GM12865 (cell line): ENCODE measurements around the gene KLHL40.

ENCODE experiments used
- DNase-seq: peaks from one replicate; pipeline ENCODE4 v3.0.0; 2010; ENCODE audit warnings: low read depth
- H3K4me3 ChIP-seq: 2 replicates; pipeline ENCODE4 v1.5.1; 2011; ENCODE audit warnings: mild to moderate bottlenecking, low read depth, low read length, control low read depth
- CTCF ChIP-seq: IDR thresholded peaks from 2 replicates; pipeline ENCODE4 v1.5.1; 2011; ENCODE audit warnings: low read length, control low read depth, low read depth, inconsistent platforms; ENCODE audit not compliant: insufficient read depth; ENCODE audit errors: missing control alignments

KLHL40 gene

DNA sequence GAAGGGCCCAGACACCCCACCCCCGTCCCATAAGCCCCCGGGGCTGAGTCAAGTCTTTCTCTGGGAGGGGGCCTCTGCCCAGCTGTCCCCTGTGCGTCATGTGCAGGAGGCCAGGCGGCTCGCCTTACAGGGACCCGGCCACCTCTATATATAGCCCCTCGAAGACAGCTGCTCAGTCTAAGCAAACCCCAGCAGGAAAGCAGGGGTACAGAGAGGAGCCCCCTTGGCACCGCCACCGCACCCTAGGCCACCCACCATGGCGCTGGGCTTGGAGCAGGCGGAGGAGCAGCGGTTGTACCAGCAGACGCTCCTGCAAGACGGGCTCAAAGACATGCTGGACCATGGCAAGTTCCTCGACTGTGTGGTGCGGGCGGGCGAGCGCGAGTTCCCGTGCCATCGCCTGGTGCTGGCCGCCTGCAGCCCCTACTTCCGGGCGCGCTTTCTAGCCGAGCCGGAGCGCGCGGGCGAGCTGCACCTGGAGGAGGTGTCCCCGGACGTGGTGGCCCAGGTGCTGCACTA lies at the start of gene KLHL40:
Gene KLHL40, plus strand, starts transcription at position 175 of the 519 bp plus-strand sequence. Its CDS starts 82 bp downstream, at position 257.
- DNase-seq: no peak
- TF ChIP-seq CTCF: no peak
- no peak within 1 kb of the TSS for H3K4me3 ChIP-seq

- no peak overlapping the region for H3K4me3 ChIP-seq
- DNase-seq: no peak
- TF ChIP-seq CTCF: no peak
These were observed 48.3 kb upstream of the KLHL40 start for GRCh38 chr3:42637001-42637400.

DNA sequence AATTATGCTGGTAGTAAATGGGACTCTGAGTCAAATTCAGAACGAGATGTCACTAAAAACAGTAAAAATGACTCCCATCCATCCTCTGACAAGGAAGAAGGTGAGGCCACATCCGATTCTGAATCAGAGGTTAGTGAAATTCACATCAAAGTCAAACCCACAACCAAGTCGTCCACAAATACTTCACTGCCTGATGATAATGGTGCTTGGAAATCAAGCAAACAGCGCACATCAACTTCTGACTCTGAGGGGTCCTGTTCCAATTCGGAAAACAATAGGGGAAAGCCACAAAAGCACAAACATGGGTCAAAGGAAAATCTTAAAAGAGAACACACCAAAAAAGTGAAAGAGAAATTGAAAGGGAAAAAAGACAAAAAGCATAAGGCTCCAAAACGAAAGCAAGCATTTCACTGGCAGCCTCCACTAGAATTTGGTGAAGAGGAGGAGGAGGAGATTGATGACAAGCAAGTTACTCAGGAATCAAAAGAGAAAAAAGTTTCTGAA lies 46.9 kb upstream of the KLHL40 start:
- no peak for TF ChIP-seq CTCF
- H3K4me3 ChIP-seq: peak overlapping the region; percentile 4
- DNase-seq: peak; percentile 75

- TF ChIP-seq CTCF: no peak
- DNase-seq: no peak
- no peak overlapping the region for H3K4me3 ChIP-seq
These were observed 46.1 kb upstream of the KLHL40 start for GRCh38 chr3:42639192-42639591.

- no peak overlapping the region for H3K4me3 ChIP-seq
- no peak for DNase-seq
- no peak for TF ChIP-seq CTCF
These were observed 45.2 kb upstream of the KLHL40 start for GRCh38 chr3:42640129-42640528.

DNA sequence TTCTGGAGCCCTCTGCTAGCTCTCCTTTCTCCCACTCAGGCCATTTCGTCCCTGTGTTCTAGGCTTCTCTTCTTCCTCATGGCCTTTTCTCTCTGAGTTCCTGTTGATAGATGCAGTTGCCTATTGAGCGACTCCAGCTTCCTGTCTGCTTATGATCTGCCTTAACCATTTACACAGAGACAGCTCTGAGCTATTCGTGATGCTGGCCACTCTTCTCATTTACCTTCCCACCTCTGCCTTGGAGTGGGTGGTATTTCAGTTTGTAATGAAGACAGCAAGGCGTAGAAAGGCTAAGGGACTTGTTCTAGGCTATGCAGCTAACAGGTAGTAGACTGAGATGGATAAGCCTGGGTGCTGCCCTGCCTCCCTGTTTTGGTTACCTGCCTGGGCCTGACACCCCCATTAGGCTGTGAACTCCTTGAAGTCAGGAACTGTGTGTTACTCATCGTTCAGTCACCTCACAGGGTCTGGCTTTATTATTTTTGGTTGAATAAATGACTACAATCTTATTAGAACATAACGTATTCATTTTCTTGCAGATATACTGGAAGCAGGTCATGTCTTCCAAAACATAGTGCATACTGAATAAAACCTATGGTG lies 44.5 kb upstream of the KLHL40 start:
- DNase-seq: no peak
- no peak overlapping the region for H3K4me3 ChIP-seq
- TF ChIP-seq CTCF: no peak
